SK-N-SH (cell line): Measurements from ENCODE around the gene ANKRD62.

Experiments used
- CTCF ChIP-seq: fragments of 200-600 bp; sonication (generic); IDR thresholded peaks from 2 replicates; pipeline ENCODE4 v1.6.1; 2017; ENCODE audit warnings: antibody characterized with exemption, mild to moderate bottlenecking, moderate library complexity
- EZH2phosphoT487 ChIP-seq: fragments of 200-600 bp; sonication (generic); IDR thresholded peaks from 2 replicates; pipeline ENCODE4 v1.6.1; 2017; ENCODE audit warnings: low read depth, mixed run types, mild to moderate bottlenecking, antibody characterized with exemption, moderate library complexity, borderline replicate concordance
- POLR2AphosphoS5 ChIP-seq: IDR thresholded peaks from 2 replicates; pipeline ENCODE4 v1.6.1; 2012; ENCODE audit warnings: low read depth, low read length
- RAD21 ChIP-seq: IDR thresholded peaks from 2 replicates; pipeline ENCODE4 v1.6.1; 2012; ENCODE audit warnings: mild to moderate bottlenecking, low read length
- REST ChIP-seq: IDR thresholded peaks from 2 replicates; pipeline ENCODE4 v1.6.1; 2012; ENCODE audit warnings: mild to moderate bottlenecking, low read depth, low read length, moderate library complexity
- RFX5 ChIP-seq: IDR thresholded peaks from 2 replicates; pipeline ENCODE4 v1.6.1; 2012; ENCODE audit warnings: mild to moderate bottlenecking, improper control_type of control experiment, low read length
- SIN3A ChIP-seq: IDR thresholded peaks from 2 replicates; pipeline ENCODE4 v1.6.1; 2012; ENCODE audit warnings: low read depth, mild to moderate bottlenecking, low read length, moderate library complexity, borderline replicate concordance
- SMC3 ChIP-seq: IDR thresholded peaks from 2 replicates; pipeline ENCODE4 v1.6.1; 2012; ENCODE audit warnings: low read depth, low read length, improper control_type of control experiment
- TAF1 ChIP-seq: IDR thresholded peaks from 2 replicates; pipeline ENCODE4 v1.6.1; 2012; ENCODE audit warnings: low read depth, mild to moderate bottlenecking, low read length, moderate library complexity, borderline replicate concordance
- TEAD4 ChIP-seq: IDR thresholded peaks from 2 replicates; pipeline ENCODE4 v1.4.0; 2012; ENCODE audit warnings: mild to moderate bottlenecking, borderline replicate concordance; ENCODE audit not compliant: insufficient read depth
- ZBTB33 ChIP-seq: IDR thresholded peaks from 2 replicates; pipeline ENCODE4 v1.4.0; 2012; ENCODE audit warnings: low read depth, borderline replicate concordance

GRCh38 chr18:12159446-12159845 is 65.8 kb downstream of the ANKRD62 start:
- TF ChIP-seq CTCF = no peak
- no peak for TF ChIP-seq ZBTB33
- TF ChIP-seq SMC3 = no peak
- no peak for TF ChIP-seq TAF1
- TF ChIP-seq POLR2AphosphoS5 = no peak
- TF ChIP-seq RAD21 = no peak
- no peak for TF ChIP-seq TEAD4
- no peak for TF ChIP-seq SIN3A
- no peak for TF ChIP-seq EZH2phosphoT487
- no peak for TF ChIP-seq REST
- no peak for TF ChIP-seq RFX5
